ENCODE results near the gene LAMB1.
A peak's percentile ranks its signal among the peaks of the same experiment; 100 is the strongest.
"Not testable (repeated sequence)": the region's sequence is repeated elsewhere in the genome, so short reads cannot be mapped to it uniquely, and the experiment has no call there.

LAMB1 gene

GRCh38 chr7:107890962-107891635 lies 111.9 kb downstream of the LAMB1 start, which contains the start of gene DLD:
Gene DLD (plus strand): TSS chr7:107891183. CDS start chr7:107891251, 68 bp downstream.
- H3K27ac ChIP-seq (ENCODE audit: insufficient read depth, low read length, poor library complexity, severe bottlenecking), result peak within 1 kb of the TSS; percentile 93
- H3K4me3 ChIP-seq (ENCODE audit: insufficient read depth, low read depth, low read length, poor library complexity, severe bottlenecking), result peak within 1 kb of the TSS; percentile 77
- peak; percentile 85 to 91 (median 90) for DNase-seq
- no peaks in the 10 kb centered on the region for H3K9me3 ChIP-seq (ENCODE audit: control insufficient read depth, low read length)
- no peaks in the 10 kb centered on the region for H3K27me3 ChIP-seq (replicated peaks; ENCODE audit: control insufficient read depth, insufficient read depth, low read length, poor library complexity, severe bottlenecking)
- H3K4me1 ChIP-seq (ENCODE audit: control insufficient read depth, insufficient read depth, low read length, poor library complexity, severe bottlenecking), result peaks cover 14% of the 10 kb centered on the region
- peaks cover 8% of the 10 kb centered on the region for H3K36me3 ChIP-seq (ENCODE audit: control insufficient read depth, insufficient read depth, low read length)

- no peaks in the 10 kb centered on the region for H3K27me3 ChIP-seq (replicated peaks; ENCODE audit: control insufficient read depth, insufficient read depth, low read length, poor library complexity, severe bottlenecking)
- H3K4me3 ChIP-seq (ENCODE audit: insufficient read depth, low read depth, low read length, poor library complexity, severe bottlenecking), result peak overlapping the region; percentile 77
- H3K36me3 ChIP-seq (ENCODE audit: control insufficient read depth, insufficient read depth, low read length), result peaks cover 2% of the 10 kb centered on the region
- no peak for DNase-seq
- peaks cover 14% of the 10 kb centered on the region for H3K4me1 ChIP-seq (ENCODE audit: control insufficient read depth, insufficient read depth, low read length, poor library complexity, severe bottlenecking)
- peak overlapping the region; percentile 93 for H3K27ac ChIP-seq (ENCODE audit: insufficient read depth, low read length, poor library complexity, severe bottlenecking)
- H3K9me3 ChIP-seq (ENCODE audit: control insufficient read depth, low read length), result no peaks in the 10 kb centered on the region
These were observed 112.4 kb downstream of the LAMB1 start for GRCh38 chr7:107890493-107890961.

GRCh38 chr7:107889992-107890391 lies 113.0 kb downstream of the LAMB1 start:
- DNase-seq, result no peak
- Histone ChIP-seq H3K27me3 (replicated peaks; ENCODE audit: control insufficient read depth, insufficient read depth, low read length, poor library complexity, severe bottlenecking) (no peaks in the 10 kb centered on the region), H3K4me1 (ENCODE audit: control insufficient read depth, insufficient read depth, low read length, poor library complexity, severe bottlenecking) (peaks cover 14% of the 10 kb centered on the region), H3K27ac (ENCODE audit: insufficient read depth, low read length, poor library complexity, severe bottlenecking) (no peak overlapping the region), H3K9me3 (ENCODE audit: control insufficient read depth, low read length) (no peaks in the 10 kb centered on the region), H3K36me3 (ENCODE audit: control insufficient read depth, insufficient read depth, low read length) (no peaks in the 10 kb centered on the region), H3K4me3 (ENCODE audit: insufficient read depth, low read depth, low read length, poor library complexity, severe bottlenecking) (peak overlapping the region; percentile 77)

GRCh38 chr7:107887827-107888226 lies 115.1 kb downstream of the LAMB1 start:
- not testable (repeated sequence) for H3K27ac ChIP-seq (ENCODE audit: insufficient read depth, low read length, poor library complexity, severe bottlenecking); H3K27me3 ChIP-seq (replicated peaks; ENCODE audit: control insufficient read depth, insufficient read depth, low read length, poor library complexity, severe bottlenecking); DNase-seq; H3K9me3 ChIP-seq (ENCODE audit: control insufficient read depth, low read length); H3K36me3 ChIP-seq (ENCODE audit: control insufficient read depth, insufficient read depth, low read length); H3K4me3 ChIP-seq (ENCODE audit: insufficient read depth, low read depth, low read length, poor library complexity, severe bottlenecking)
- H3K4me1 ChIP-seq (ENCODE audit: control insufficient read depth, insufficient read depth, low read length, poor library complexity, severe bottlenecking), result peaks cover 14% of the 10 kb centered on the region

DNA sequence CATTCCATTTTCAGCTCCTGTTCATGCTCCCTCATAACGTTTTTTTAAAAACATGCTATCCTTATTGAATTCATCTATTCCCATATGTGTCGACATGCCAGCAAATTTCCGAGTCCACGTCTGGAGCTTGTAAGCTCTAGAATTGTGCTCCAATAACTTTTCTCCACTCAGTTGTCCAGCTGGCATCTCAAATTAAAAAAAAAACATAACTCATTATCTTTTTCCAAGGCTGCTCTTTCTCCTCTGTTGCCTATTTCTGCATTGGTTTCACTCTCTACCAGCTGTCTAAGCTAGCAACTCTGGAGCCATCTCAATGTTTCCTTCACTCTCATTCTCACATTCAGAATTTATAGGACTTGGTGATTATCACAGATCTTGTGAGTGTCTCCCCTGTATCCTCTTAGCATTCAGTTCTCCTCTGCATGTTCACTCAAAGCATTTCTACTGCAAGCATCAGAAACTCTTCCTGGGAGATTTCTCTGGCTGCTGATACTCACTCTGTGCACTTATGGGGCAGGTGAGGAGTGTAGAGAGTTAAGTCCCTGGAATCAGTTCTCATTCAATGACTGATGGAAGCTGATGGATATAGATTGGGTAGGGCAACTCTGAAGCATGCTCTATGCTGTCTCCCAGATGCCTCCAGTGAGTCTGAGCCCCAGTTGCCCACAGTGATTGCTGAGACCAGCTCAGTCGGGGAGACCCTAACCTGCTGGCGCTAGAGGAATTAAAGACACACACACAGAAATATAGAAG lies 118.7 kb downstream of the LAMB1 start:
- no peak overlapping the region for H3K4me3 ChIP-seq (ENCODE audit: insufficient read depth, low read depth, low read length, poor library complexity, severe bottlenecking)
- no peaks in the 10 kb centered on the region for H3K36me3 ChIP-seq (ENCODE audit: control insufficient read depth, insufficient read depth, low read length)
- H3K27me3 ChIP-seq (replicated peaks; ENCODE audit: control insufficient read depth, insufficient read depth, low read length, poor library complexity, severe bottlenecking), result no peaks in the 10 kb centered on the region
- H3K9me3 ChIP-seq (ENCODE audit: control insufficient read depth, low read length), result no peaks in the 10 kb centered on the region
- no peaks in the 10 kb centered on the region for H3K4me1 ChIP-seq (ENCODE audit: control insufficient read depth, insufficient read depth, low read length, poor library complexity, severe bottlenecking)
- no peak overlapping the region for H3K27ac ChIP-seq (ENCODE audit: insufficient read depth, low read length, poor library complexity, severe bottlenecking)
- DNase-seq, result no peak

DNA sequence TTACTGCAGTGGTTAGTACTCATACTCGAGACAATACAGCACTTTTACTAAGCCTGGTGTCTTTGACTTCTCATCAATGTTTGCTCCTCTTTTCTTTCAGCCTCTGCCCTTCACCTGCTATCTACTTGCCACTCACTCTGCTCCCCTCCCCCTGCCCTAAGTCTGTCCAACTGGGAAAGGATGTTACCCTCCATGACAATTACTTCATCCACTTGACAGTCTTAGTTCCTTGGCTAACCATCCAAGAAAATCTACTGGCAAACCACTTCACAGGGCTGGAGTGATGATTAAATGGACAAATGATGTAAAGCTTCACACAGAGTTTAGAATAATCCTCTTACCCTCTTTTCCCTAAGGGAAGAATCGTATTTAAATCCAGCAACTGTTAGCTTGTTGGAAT lies 120.2 kb downstream of the LAMB1 start:
- H3K4me1 ChIP-seq (ENCODE audit: control insufficient read depth, insufficient read depth, low read length, poor library complexity, severe bottlenecking), result no peaks in the 10 kb centered on the region
- H3K27me3 ChIP-seq (replicated peaks; ENCODE audit: control insufficient read depth, insufficient read depth, low read length, poor library complexity, severe bottlenecking), result no peaks in the 10 kb centered on the region
- DNase-seq, result no peak
- H3K9me3 ChIP-seq (ENCODE audit: control insufficient read depth, low read length), result no peaks in the 10 kb centered on the region
- H3K36me3 ChIP-seq (ENCODE audit: control insufficient read depth, insufficient read depth, low read length), result no peaks in the 10 kb centered on the region
- H3K27ac ChIP-seq (ENCODE audit: insufficient read depth, low read length, poor library complexity, severe bottlenecking), result no peak overlapping the region
- no peak overlapping the region for H3K4me3 ChIP-seq (ENCODE audit: insufficient read depth, low read depth, low read length, poor library complexity, severe bottlenecking)

DNA sequence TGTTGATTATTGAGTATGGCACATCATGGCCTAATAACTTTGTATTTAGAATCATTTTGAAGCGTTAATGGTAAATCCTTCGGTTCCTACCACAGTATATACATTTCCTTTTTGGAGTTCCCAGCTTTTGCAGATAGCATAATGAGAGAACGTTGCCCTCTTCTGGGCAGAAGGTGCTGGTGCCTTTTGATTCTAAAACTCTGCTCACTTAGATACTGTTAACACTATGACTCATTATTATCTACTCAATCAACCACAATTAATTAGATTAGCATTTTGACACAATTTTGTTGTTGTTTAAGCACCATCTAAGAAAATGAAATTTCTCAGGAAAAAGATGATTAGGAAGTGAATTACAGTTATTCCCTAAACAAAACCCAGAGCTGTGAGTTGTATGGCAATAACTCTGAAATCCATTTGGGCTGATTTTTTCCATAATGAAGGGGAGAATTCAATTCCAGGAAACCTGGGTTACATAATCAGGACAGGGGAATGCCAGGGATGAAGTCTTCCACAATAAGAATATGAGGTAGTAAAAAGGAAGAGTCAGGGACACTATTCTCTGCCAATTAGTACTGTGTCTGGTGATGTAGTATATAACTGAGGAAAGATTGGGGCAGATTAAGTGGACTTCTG lies 123.4 kb downstream of the LAMB1 start:
- DNase-seq, result peak; percentile 8 to 27 (median 18)
- peaks cover 5% of the 10 kb centered on the region for H3K4me1 ChIP-seq (ENCODE audit: control insufficient read depth, insufficient read depth, low read length, poor library complexity, severe bottlenecking)
- no peaks in the 10 kb centered on the region for H3K27me3 ChIP-seq (replicated peaks; ENCODE audit: control insufficient read depth, insufficient read depth, low read length, poor library complexity, severe bottlenecking)
- no peak overlapping the region for H3K27ac ChIP-seq (ENCODE audit: insufficient read depth, low read length, poor library complexity, severe bottlenecking)
- H3K9me3 ChIP-seq (ENCODE audit: control insufficient read depth, low read length), result no peaks in the 10 kb centered on the region
- no peaks in the 10 kb centered on the region for H3K36me3 ChIP-seq (ENCODE audit: control insufficient read depth, insufficient read depth, low read length)
- H3K4me3 ChIP-seq (ENCODE audit: insufficient read depth, low read depth, low read length, poor library complexity, severe bottlenecking), result no peak overlapping the region

GRCh38 chr7:107878636-107879035 lies 124.3 kb downstream of the LAMB1 start:
- Histone ChIP-seq H3K27ac (ENCODE audit: insufficient read depth, low read length, poor library complexity, severe bottlenecking) (no peak overlapping the region), H3K4me1 (ENCODE audit: control insufficient read depth, insufficient read depth, low read length, poor library complexity, severe bottlenecking) (peaks cover 5% of the 10 kb centered on the region), H3K36me3 (ENCODE audit: control insufficient read depth, insufficient read depth, low read length) (no peaks in the 10 kb centered on the region), H3K9me3 (ENCODE audit: control insufficient read depth, low read length) (no peaks in the 10 kb centered on the region), H3K4me3 (ENCODE audit: insufficient read depth, low read depth, low read length, poor library complexity, severe bottlenecking) (no peak overlapping the region), H3K27me3 (replicated peaks; ENCODE audit: control insufficient read depth, insufficient read depth, low read length, poor library complexity, severe bottlenecking) (no peaks in the 10 kb centered on the region)
- DNase-seq, result no peak

GRCh38 chr7:107877731-107878382 lies 125.1 kb downstream of the LAMB1 start:
- Histone ChIP-seq H3K4me3 (ENCODE audit: insufficient read depth, low read depth, low read length, poor library complexity, severe bottlenecking) (no peak overlapping the region), H3K4me1 (ENCODE audit: control insufficient read depth, insufficient read depth, low read length, poor library complexity, severe bottlenecking) (peaks cover 5% of the 10 kb centered on the region), H3K27me3 (replicated peaks; ENCODE audit: control insufficient read depth, insufficient read depth, low read length, poor library complexity, severe bottlenecking) (no peaks in the 10 kb centered on the region), H3K27ac (ENCODE audit: insufficient read depth, low read length, poor library complexity, severe bottlenecking) (no peak overlapping the region), H3K9me3 (ENCODE audit: control insufficient read depth, low read length) (no peaks in the 10 kb centered on the region), H3K36me3 (ENCODE audit: control insufficient read depth, insufficient read depth, low read length) (no peaks in the 10 kb centered on the region)
- no peak for DNase-seq
